IPS-20b (cell line): ENCODE data around the gene LIME1.

Experiments
- H3K27ac ChIP-seq: one replicate; pipeline ENCODE4 v1.5.1; 2013; ENCODE audit warnings: low read length
- H3K27me3 ChIP-seq: 2 replicates; pipeline ENCODE4 v1.6.1; 2013; ENCODE audit warnings: mild to moderate bottlenecking, low read length, inconsistent platforms; ENCODE audit not compliant: insufficient read depth
- H3K36me3 ChIP-seq: 2 replicates; pipeline ENCODE4 v1.6.1; 2013; ENCODE audit warnings: low read depth, mild to moderate bottlenecking, inconsistent platforms, low read length, moderate library complexity; ENCODE audit not compliant: insufficient read depth
- H3K4me1 ChIP-seq: 2 replicates; pipeline ENCODE4 v1.6.1; 2013; ENCODE audit warnings: mild to moderate bottlenecking, control low read depth, inconsistent platforms, low read length, moderate library complexity; ENCODE audit not compliant: insufficient read depth
- H3K4me3 ChIP-seq: 2 replicates; pipeline ENCODE4 v1.5.1; 2013; ENCODE audit warnings: mild to moderate bottlenecking, low read length, inconsistent platforms
- H3K9ac ChIP-seq: 2 replicates; pipeline ENCODE4 v1.6.1; 2013; ENCODE audit warnings: low read depth, mild to moderate bottlenecking, inconsistent platforms, low read length, moderate library complexity
- H3K9me3 ChIP-seq: 2 replicates; pipeline ENCODE4 v1.6.1; 2013; ENCODE audit warnings: mild to moderate bottlenecking, low read depth, low read length, inconsistent platforms; ENCODE audit not compliant: insufficient read depth

The LIME1 gene

GRCh38 chr20:63735859-63736718 lies at the start of gene LIME1:
LIME1 (plus strand) TSS chr20:63736664; CDS start chr20:63737550, 886 bp downstream.
- Histone ChIP-seq H3K9ac (no peak within 1 kb of the TSS), H3K27ac (no peak within 1 kb of the TSS), H3K27me3 (no peaks in the 10 kb centered on the region; the same call in 1 of the 2 replicates), H3K36me3 (peaks cover 22% of the 10 kb centered on the region), H3K4me1 (no peaks in the 10 kb centered on the region), H3K9me3 (no peaks in the 10 kb centered on the region), H3K4me3 (no peak within 1 kb of the TSS)

GRCh38 chr20:63687419-63688178 lies 48.9 kb upstream of the LIME1 start:
- H3K27me3 ChIP-seq: no peaks in the 10 kb centered on the region
- H3K36me3 ChIP-seq: 0 out of 2 replicates have a peak, but pooled peaks cover 2% of the 10 kb centered on the region
- no peaks in the 10 kb centered on the region for H3K9me3 ChIP-seq
- no peak overlapping the region for H3K9ac ChIP-seq
- H3K27ac ChIP-seq: no peak overlapping the region
- no peak overlapping the region for H3K4me3 ChIP-seq
- H3K4me1 ChIP-seq: no peaks in the 10 kb centered on the region

GRCh38 chr20:63688228-63689045 lies 48.0 kb upstream of the LIME1 start:
- no peaks in the 10 kb centered on the region for H3K9me3 ChIP-seq
- no peak overlapping the region for H3K27ac ChIP-seq
- no peak overlapping the region for H3K9ac ChIP-seq
- no peak overlapping the region for H3K4me3 ChIP-seq
- H3K4me1 ChIP-seq: no peaks in the 10 kb centered on the region
- H3K27me3 ChIP-seq: no peaks in the 10 kb centered on the region
- H3K36me3 ChIP-seq: no peaks in the 10 kb centered on the region

- Histone ChIP-seq H3K9ac (no peak overlapping the region), H3K9me3 (no peaks in the 10 kb centered on the region), H3K4me3 (no peak overlapping the region), H3K27ac (no peak overlapping the region), H3K27me3 (no peaks in the 10 kb centered on the region), H3K4me1 (no peaks in the 10 kb centered on the region), H3K36me3 (no peaks in the 10 kb centered on the region)
Observed at GRCh38 chr20:63689046-63690002, 47.1 kb upstream of the LIME1 start.

GRCh38 chr20:63690003-63690897 lies 46.2 kb upstream of the LIME1 start:
- Histone ChIP-seq H3K27me3 (no peaks in the 10 kb centered on the region), H3K27ac (no peak overlapping the region), H3K9me3 (no peaks in the 10 kb centered on the region), H3K36me3 (no peaks in the 10 kb centered on the region), H3K4me1 (no peaks in the 10 kb centered on the region), H3K4me3 (no peak overlapping the region), H3K9ac (no peak overlapping the region)

- H3K27me3 ChIP-seq: no peaks in the 10 kb centered on the region
- no peak overlapping the region for H3K27ac ChIP-seq
- no peaks in the 10 kb centered on the region for H3K36me3 ChIP-seq
- H3K4me3 ChIP-seq: no peak overlapping the region
- H3K9me3 ChIP-seq: no peaks in the 10 kb centered on the region
- H3K9ac ChIP-seq: no peak overlapping the region
- H3K4me1 ChIP-seq: no peaks in the 10 kb centered on the region
Observed at GRCh38 chr20:63690898-63691710, 45.4 kb upstream of the LIME1 start.

- Histone ChIP-seq H3K4me1 (no peaks in the 10 kb centered on the region), H3K9me3 (no peaks in the 10 kb centered on the region), H3K27ac (no peak overlapping the region), H3K36me3 (no peaks in the 10 kb centered on the region), H3K4me3 (no peak overlapping the region), H3K9ac (no peak overlapping the region), H3K27me3 (no peaks in the 10 kb centered on the region)
Observed at GRCh38 chr20:63691711-63692435, 44.6 kb upstream of the LIME1 start.

- Histone ChIP-seq H3K9me3 (no peaks in the 10 kb centered on the region), H3K9ac (no peak overlapping the region), H3K27me3 (no peaks in the 10 kb centered on the region), H3K27ac (no peak overlapping the region), H3K36me3 (no peaks in the 10 kb centered on the region), H3K4me1 (no peaks in the 10 kb centered on the region), H3K4me3 (no peak overlapping the region)
Observed at GRCh38 chr20:63692436-63693082, 43.9 kb upstream of the LIME1 start.
